Spinal cord (tissue), 10 donors: Measurements from ENCODE around the gene METRN. TPM values are rescaled to one million over a fixed set of nuclear protein-coding genes. Genes with fewer than 3 reads are reported as not detected.

Experiments
- DNase-seq, 6 donors: peaks; one replicate each; pipeline versions ENCODE4 v3.0.0 to v3.0.0-alpha.2; 2013 to 2015; ENCODE audit warnings: low spot score in 6 of 6, low read depth in 4 of 6
- H3K27ac ChIP-seq: one replicate; pipeline ENCODE4 v1.5.1; 2013; ENCODE audit warnings: low read depth, low read length, control low read depth
- H3K27me3 ChIP-seq: one replicate; pipeline ENCODE4 v1.6.1; 2013; ENCODE audit warnings: low read length; ENCODE audit not compliant: control insufficient read depth, insufficient read depth
- H3K36me3 ChIP-seq: one replicate; pipeline ENCODE4 v1.6.1; 2013; ENCODE audit warnings: low read length; ENCODE audit not compliant: control insufficient read depth, insufficient read depth
- H3K4me1 ChIP-seq: one replicate; pipeline ENCODE4 v1.6.1; 2013; ENCODE audit warnings: low read length; ENCODE audit not compliant: control insufficient read depth, insufficient read depth
- H3K4me3 ChIP-seq: one replicate; pipeline ENCODE4 v1.5.1; 2013; ENCODE audit warnings: low read depth, low read length, control low read depth
- H3K9me3 ChIP-seq: one replicate; pipeline ENCODE4 v1.6.1; 2013; ENCODE audit warnings: low read length; ENCODE audit not compliant: control insufficient read depth, insufficient read depth
- WGBS: methylation state at CpG from one replicate; pipeline ENCODE4 v1.1.5; 2013; ENCODE audit warnings: missing lambda C conversion rate; ENCODE audit not compliant: insufficient coverage; 5-methylcytosine and 5-hydroxymethylcytosine counted together
- polyA plus RNA-seq, 2 donors: library from polyadenylated mRNA; unstranded; fragments of 120-200 nt; gene quantifications; one replicate each; pipeline ENCODE4 v1.2.1, GENCODE V29; 2013; ENCODE audit not compliant: insufficient read length in 2 of 2
- total RNA-seq, 2 donors: library from RNA; depleted of rRNA in 1 of 2; stranded (reverse); fragments of 120-200 nt in 1 of 2; fragments of >200 nt in 1 of 2; gene quantifications; one replicate each; pipeline versions ENCODE4 v1.2.3 to v1.2.4, GENCODE V29; 2013 to 2014
- donor health status: healthy.

METRN gene
- total and polyA plus RNA-seq, 4 donors = 75.5 to 402 (median 319) TPM

DNA sequence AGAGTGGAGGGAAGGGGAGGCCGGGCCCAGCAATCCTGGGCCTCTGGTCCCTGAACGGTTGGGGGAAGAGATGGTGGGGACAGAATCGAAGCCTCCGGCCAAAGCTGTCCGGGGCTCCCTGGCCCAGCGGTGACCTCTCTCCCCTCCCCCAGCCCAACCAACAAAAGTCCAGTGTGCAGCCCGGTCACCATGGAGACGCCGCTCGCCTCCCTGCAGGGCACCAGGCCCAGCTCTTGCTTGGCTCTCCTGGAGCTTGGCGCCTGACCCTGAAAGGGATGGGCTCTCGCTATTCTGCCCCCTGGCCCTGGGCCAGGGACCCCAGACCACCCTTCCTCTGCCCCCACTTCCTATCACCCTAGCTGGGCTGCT lies 1.3 kb downstream of the METRN start:
- Histone ChIP-seq H3K27ac (peak overlapping the region; percentile 96), H3K4me3 (peak overlapping the region; percentile 59), H3K9me3 (no peaks in the 10 kb centered on the region), H3K27me3 (peaks cover 11% of the 10 kb centered on the region), H3K36me3 (peaks cover 30% of the 10 kb centered on the region), H3K4me1 (peaks cover 74% of the 10 kb centered on the region)
- peak in 4 of 6 donors; percentile 69 to 93 (median 82) for DNase-seq
- WGBS = 3% methylated on average over 9 of the region's 12 CpGs

DNA sequence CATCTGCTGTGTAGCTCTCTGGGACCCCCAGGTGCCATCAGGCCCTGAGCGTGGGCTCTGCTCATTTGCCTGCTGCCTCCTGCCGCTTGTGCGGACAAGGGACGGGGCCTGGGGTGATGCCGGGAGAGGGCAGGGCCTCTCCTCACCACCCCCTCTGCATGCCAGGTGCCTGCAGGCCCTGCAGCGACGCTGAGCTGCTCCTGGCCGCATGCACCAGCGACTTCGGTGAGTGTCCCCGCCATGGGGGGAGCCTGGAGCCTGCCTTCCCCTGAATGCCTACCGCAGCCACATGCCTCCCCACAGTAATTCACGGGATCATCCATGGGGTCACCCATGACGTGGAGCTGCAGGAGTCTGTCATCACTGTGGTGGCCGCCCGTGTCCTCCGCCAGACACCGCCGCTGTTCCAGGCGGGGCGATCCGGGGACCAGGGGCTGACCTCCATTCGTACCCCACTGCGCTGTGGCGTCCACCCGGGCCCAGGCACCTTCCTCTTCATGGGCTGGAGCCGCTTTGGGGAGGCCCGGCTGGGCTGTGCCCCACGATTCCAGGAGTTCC lies 1.9 kb downstream of the METRN start:
- Histone ChIP-seq H3K27ac (peak overlapping the region; percentile 96), H3K9me3 (no peaks in the 10 kb centered on the region), H3K27me3 (peaks cover 11% of the 10 kb centered on the region), H3K4me1 (peaks cover 72% of the 10 kb centered on the region), H3K36me3 (peaks cover 34% of the 10 kb centered on the region), H3K4me3 (peak overlapping the region; percentile 59)
- no peak for DNase-seq
- WGBS = 49% methylated on average over 24 of the region's 29 CpGs

DNA sequence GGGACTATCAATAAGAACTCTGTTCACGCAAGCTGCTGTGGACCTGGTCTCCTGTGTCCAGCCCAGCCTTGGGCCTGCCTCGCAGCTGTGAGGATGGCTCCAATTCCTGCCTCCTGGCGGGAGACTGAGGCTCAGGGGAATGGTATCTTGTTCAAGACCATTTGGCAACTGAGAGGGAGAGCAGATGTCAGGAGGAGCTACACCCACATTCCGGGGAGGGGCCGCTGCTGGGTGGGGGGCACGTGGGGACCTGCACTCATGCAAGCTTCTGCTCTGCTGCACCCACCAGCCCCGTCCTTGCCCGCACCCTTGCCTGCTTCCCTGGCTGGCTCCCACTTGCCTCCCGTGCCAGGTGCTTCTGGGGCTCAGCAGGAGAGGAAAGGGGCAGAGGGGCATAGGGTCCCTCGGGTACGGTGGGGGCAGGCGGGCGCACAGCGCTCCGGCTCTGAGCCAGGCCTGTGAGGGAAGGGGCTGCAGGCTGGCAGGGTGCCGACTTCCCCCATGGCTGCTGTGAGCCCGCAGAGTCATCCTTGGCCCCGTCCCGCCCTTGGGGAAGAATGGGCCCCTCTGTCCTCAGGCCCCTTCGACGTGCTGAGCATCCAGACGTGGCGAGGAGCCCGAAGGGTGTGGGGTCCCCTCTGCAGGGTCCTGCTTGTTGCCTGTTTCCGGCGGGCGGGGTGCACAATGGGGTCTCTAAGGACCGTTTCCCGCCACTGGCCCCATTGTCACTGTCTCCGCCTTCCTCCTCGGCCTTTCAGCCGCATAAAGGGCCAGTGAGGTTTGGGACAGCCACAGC lies 2.7 kb downstream of the METRN start:
- Histone ChIP-seq H3K27me3 (peaks cover 11% of the 10 kb centered on the region), H3K27ac (peak overlapping the region; percentile 96), H3K9me3 (no peaks in the 10 kb centered on the region), H3K36me3 (peaks cover 42% of the 10 kb centered on the region), H3K4me3 (peak overlapping the region; percentile 59), H3K4me1 (peaks cover 76% of the 10 kb centered on the region)
- DNase-seq = peak in 3 of 6 donors; percentile 72 to 91 (median 91)
- WGBS = 22% methylated on average over 32 of the region's 32 CpGs

DNA sequence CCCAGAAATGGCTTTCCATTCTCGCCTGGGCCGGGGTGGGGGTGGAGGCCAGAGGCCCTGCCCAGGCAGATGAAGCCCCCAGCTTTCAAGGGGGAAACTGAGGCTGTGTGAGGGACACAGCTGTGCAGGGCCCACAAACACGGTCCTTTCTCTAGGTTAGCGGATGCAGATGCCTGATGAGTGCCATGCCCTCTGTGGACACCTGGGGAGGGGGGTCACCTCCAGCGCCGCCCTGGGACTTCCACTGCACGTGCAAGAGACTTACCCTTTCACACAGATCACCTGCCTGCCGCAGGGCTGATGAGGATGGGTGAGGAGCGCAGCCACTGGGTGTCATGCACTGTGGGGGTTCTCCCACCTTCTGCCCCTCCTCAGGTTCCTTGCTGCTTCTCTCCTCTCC lies 3.5 kb downstream of the METRN start:
- Histone ChIP-seq H3K4me3 (peak overlapping the region; percentile 59), H3K27ac (peak overlapping the region; percentile 96), H3K4me1 (peaks cover 84% of the 10 kb centered on the region)

DNA sequence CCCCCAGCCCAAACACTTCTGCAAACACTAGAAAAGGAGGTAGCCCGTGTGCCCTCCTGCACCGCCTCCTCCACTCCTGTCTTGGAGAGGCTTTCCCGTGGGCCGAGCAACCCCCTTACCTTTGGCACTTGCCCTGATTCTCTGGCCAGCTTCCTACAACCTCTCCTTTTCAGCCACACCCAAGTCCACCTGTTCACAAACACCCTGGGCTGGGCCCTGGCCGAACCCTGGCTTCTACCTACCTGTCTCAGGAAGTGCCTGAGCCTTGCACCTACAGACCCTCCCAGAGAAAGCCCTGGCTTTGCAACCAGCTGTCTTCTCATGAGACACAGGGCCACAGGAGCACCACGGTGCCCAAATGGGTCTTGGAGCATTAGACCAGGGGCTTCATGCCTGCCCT lies 4.0 kb downstream of the METRN start:
- 81% methylated on average over 6 of the region's 6 CpGs for WGBS
- DNase-seq = no peak
- no peak overlapping the region for H3K4me3 ChIP-seq
- H3K4me1 ChIP-seq = peaks cover 82% of the 10 kb centered on the region
- peaks cover 54% of the 10 kb centered on the region for H3K36me3 ChIP-seq
- peak overlapping the region; percentile 96 for H3K27ac ChIP-seq
- H3K27me3 ChIP-seq = peaks cover 11% of the 10 kb centered on the region
- H3K9me3 ChIP-seq = no peaks in the 10 kb centered on the region

More for the DNA sequence above, 3.5 kb downstream of the METRN start:
- H3K9me3 ChIP-seq = no peaks in the 10 kb centered on the region
- peaks cover 49% of the 10 kb centered on the region for H3K36me3 ChIP-seq
- DNase-seq = no peak
- 63% methylated on average over 5 of the region's 9 CpGs for WGBS
- H3K27me3 ChIP-seq = peaks cover 11% of the 10 kb centered on the region

DNA sequence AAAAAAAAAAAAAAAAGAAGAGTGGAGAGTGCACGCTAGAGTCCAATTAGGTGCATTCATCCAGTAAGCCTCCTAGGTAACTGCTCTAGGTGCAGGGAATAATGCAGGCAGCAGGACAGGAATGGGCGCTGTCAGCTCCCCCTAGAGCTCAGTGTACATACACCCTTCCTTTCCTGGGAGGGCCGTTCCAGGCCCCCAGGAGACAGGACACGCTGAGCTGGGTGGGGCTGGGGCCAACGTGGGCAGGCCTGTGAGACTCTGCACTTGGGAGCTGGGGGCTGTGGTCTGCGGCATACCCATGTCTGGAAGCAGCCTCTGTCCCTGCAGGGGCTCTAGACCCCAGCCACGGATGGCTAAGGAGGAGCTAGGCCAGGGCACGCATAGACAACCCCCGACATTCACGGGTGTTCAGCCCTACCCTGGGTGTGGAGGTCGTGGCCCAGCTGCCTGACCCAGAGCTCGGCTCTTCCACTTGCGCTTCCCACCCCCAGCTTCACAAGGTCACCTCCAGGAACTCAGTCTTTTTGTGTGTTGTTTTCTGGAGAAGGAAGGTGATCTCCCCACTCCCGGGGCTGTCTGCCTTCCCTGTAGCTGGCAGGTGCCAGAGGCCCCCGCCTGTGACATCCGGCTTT lies 5.0 kb downstream of the METRN start:
- Histone ChIP-seq H3K4me3 (peak overlapping the region; percentile 71), H3K4me1 (peaks cover 76% of the 10 kb centered on the region), H3K27ac (peak overlapping the region; percentile 96), H3K36me3 (peaks cover 64% of the 10 kb centered on the region), H3K9me3 (no peaks in the 10 kb centered on the region), H3K27me3 (peaks cover 11% of the 10 kb centered on the region)
- peak in 2 of 6 donors; percentile 43 to 49 for DNase-seq
- WGBS = 3% methylated on average over 12 of the region's 16 CpGs

DNA sequence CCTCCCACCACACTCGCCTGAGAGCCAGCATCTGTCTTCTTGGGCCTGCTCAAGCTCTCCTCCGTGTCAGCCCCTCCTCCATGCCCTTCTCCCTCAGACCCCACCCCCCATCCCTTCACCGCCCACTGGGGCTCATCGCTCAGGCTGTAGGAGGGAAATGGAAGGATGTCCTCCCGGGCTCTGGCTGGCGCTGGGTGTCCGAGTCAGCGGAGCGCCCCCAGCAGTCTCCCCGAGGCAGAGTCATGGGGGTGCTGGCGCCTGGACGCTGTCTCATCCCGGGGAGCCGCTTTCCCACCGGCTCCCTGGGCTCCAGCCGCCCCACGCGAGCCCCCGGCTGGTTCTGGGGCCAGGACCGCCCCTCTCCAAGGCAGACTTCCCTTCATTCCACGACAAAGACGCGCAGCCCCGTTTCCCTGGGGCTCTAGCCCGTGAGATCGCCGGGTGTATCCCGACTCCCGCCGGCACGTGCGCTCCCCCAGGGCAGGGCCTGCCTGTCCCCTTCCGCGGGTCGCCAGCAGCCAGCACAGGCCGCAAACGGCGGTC lies 5.6 kb downstream of the METRN start:
- WGBS = 0% methylated on average over 37 of the region's 38 CpGs
- Histone ChIP-seq H3K4me1 (peaks cover 82% of the 10 kb centered on the region), H3K36me3 (peaks cover 70% of the 10 kb centered on the region), H3K9me3 (no peaks in the 10 kb centered on the region), H3K4me3 (peak overlapping the region; percentile 71), H3K27ac (peak overlapping the region; percentile 96), H3K27me3 (peaks cover 11% of the 10 kb centered on the region)
- peak in 3 of 6 donors; percentile 73 to 93 (median 91) for DNase-seq

DNA sequence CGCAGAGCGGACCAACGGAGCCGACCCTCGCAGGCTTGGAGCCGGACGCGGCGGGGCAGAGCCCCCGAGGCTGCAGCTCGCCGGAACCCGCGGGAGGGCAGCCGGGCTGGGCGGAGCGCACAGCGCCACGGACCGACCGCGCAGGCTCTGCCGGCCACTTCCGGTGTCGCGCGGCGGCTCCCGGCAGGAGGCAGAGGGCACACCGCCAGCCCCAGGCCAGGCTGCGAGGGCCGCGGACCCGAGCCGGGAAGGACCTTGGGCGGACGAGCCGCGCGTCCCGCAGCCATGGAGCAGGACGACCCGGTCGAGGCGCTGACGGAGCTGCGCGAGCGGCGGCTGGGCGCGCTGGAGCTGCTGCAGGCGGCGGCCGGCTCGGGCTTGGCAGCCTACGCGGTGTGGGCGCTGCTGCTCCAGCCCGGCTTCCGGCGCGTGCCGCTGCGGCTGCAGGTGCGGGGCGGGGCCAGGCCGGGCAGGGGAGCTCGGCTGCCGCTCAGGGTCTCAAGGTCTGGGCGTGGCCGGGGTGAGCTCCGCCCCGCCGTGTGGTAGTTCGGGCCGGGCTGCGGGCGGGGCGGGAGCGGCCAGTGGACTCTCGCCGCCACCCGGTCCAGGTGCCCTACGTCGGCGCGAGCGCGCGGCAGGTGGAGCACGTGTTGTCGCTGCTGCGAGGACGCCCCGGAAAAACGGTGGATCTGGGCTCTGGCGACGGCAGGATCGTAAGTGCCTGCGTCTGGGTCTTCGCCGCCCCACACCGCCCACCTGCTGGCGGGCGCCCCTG lies 6.3 kb downstream of the METRN start, which contains the start of gene ANTKMT:
Gene ANTKMT (plus strand): TSS at position 157 of the 775 bp plus-strand sequence. CDS start 129 bp downstream, at position 286.
- peak in 4 of 6 donors; percentile 61 to 92 (median 83) for DNase-seq
- Histone ChIP-seq H3K4me1 (peaks cover 82% of the 10 kb centered on the region), H3K36me3 (peaks cover 70% of the 10 kb centered on the region), H3K4me3 (peak within 1 kb of the TSS; percentile 71), H3K9me3 (no peaks in the 10 kb centered on the region), H3K27me3 (peaks cover 6% of the 10 kb centered on the region), H3K27ac (peak within 1 kb of the TSS; percentile 96)
- 5% methylated on average over 106 of the region's 106 CpGs for WGBS
